GM19467 (cell line): ENCODE measurements around the gene WWC2.
"Not testable (repeated sequence)": the region's sequence is repeated elsewhere in the genome, so short reads cannot be mapped to it uniquely, and the experiment has no call there.

Experiments
- ATAC-seq: cut with Tn5 transposase; IDR thresholded peaks from one replicate; pipeline ENCODE4 v1.9.1; 2021; ENCODE audit warnings: mild to moderate bottlenecking, moderate library complexity; ENCODE audit not compliant: unreplicated experiment

Gene WWC2

DNA sequence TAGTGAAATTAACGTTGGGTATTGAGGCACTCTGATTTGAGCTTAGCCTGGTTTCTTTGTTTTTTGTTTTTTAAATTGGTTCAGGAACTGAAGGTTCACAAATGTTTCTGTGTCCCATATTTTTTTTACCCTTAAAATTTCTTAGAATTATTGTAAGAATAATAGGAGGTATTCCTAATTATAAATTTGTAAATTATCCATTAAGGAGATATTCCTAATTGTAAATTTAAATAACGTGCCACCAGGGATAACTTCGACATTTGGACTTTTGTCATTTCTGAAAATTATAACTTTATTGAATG is 1.2 kb downstream of the WWC2 start:
- ATAC-seq = no peak

DNA sequence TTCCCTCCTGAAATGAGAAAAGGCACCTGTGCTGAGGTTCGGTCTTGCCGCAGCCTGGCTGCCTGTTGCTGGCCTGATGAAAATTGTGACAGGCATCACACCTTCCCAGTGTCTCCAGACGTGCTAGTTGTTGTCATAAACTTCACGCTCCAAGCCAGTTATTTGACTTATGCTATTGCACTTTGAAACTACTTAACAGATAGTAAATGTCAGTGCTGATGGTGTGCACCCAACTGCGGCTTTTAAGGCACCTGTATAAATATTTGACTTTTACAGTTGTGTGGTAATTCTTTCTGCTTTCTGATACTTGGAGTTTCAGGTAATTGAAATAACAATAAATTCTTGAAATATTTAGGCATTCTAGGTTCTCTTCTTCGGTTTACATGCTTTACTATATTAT is 1.8 kb downstream of the WWC2 start:
- no peak for ATAC-seq

DNA sequence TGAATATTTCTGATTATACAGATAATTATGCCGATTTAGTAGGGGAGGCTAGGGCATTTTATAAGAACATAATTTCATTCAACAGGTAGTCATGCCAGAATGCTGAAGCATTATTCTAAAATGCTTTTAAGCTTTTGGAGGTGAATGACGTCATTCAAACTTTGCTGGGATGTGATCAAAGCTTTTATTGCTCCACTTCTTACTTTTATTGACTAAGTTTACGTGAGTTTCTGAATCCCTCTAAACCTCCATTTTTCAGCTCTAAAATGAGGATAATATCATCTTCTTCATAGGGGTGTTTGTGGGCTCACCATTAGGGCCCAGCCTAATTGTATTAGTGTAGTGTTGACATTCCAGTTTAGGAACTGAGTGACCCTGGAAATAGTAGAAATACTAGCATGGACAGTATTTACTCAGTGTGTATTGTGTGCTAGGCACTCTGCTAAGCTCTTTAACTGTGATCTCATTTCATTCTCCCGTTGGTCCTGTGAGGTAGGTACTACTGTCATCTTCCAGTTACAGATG is 3.0 kb downstream of the WWC2 start:
- ATAC-seq = no peak

DNA sequence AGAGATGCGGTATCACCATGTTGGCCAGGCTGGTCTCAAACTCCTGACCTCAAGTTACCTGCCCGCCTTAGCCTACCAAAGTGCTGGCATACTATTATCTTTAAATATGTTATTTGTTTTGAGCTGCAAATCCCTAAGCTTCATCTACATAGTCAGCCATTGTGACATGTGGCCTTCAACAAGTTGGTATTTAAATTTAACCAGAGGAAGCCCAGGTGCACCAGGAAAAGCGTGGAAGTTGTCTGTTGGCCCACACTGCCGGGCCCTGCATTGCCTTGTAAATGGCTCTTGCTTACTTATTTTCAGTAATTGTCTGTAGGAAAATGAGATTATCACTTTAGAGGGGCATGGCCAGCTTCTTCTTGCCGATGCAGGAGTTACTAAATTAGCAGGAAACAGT is 6.0 kb downstream of the WWC2 start:
- no peak for ATAC-seq

DNA sequence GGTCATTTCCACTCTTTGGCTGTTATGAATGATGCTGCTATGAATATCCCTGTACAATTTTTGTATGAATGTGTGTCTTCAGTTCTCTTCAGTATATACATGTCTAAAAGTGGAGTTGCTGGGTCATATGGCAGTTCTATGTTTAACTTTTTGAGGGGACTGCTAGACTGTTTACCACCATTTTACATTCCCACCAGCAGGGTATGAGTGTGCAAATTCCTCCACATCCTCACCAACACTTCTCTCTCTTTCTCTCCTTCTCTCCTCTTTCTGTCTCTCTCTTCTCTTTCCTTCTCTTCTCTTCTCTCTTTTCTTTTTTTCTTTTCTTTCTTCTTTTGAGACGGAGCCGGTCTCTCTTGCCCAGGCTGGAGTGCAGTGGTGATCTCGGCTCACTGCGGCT is 7.8 kb downstream of the WWC2 start:
- ATAC-seq = no peak

DNA sequence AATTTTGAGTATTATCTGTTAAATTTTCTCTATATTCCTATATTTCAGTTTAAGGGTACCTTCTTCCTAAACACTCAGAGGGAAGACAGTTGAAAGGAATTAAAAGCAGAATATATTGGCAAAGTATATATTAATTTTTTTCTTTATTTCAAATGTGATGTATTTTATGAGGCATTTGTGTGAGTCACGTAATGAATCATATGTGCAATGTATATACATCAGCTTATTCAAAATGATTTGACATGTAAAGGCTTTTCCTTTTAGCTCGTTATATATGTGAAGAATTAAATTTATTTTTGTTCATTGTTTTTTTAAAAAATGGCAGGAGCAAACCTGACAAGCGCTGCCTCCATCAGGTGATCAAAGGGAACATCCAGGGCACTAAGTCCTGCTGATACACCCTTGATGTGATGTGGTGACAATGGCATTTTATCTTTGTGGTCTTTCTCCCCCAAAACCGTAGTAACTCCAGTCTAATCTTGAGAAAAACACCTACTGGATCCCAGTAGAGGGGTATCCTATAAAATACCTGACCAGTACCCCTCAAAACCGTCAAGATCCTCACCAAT is 8.9 kb downstream of the WWC2 start:
- no peak for ATAC-seq

DNA sequence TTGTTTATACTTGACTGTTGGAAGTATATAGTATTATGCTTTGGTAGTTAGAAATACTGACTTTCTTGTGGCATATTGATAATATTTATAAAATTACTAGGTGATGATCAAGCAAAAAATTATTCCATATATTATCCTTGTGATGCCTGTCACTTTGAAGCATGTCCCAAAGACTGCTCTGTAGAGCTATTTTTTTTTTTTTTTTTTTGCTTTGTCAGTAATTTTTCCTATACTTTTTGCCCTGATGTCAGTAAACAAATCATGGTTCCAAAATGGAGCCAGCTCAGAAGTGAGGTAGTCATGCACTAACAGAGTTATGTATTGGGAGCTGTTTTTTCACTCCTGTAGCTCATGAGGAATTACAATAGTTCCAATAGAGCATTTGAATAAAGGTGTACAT is 11.2 kb downstream of the WWC2 start:
- no peak for ATAC-seq

DNA sequence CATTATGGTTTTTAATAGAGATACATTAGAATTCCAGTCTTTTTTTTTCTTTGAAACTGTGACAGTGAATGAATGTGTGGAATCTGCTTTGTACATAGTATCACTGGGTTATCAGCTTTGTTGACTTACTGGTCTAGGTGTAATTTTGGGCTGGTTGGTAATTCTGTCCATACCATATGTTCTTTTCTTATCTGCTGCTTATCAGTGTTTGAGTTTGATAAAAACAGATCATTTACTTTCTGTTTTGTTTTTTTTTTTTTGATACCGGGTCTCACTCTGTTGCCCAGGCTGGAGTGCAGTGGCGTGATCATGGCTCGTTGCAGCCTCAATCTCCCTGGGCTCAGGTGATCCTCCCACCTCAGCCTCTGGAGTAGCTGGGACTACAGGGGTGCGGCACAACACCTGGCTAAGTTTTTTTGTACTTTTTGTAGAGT is 12.4 kb downstream of the WWC2 start:
- ATAC-seq = no peak

DNA sequence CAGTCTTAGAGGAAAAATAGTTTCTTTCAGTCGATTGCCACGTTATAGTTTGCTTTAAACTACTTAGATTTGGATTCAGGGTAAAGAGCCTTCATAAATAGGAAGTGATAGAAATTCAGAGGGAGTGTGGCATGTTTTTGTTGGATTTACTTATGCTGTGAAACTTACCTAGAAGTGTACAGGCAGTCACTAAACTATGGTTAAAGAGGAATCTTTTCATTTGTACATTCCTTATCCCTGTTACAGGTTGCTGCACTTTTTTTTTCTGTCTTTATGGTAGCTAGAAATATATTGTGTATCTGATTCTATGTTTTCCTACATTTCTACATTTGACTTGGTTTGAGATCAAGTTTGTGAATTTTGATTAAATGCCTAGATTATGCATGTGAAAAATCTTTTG is 19.1 kb downstream of the WWC2 start:
- ATAC-seq = no peak

DNA sequence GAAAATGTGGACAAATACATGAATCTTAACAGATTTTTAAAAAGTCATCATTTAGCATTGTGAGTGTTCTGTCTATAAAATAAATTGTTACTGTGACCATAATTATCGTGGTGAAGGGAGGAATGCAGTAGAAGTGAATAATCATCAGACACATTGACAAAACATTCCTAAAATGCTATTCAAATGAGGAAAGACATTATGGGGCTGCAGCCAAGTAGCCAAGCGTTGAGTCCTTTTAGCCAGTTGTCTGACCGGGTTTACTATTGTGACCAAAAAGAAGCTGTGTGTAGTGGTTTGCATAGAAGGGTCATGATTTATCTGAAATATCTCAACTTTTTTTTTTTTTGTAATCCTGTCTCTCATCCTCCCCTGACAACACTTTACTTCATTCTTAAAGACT is 19.5 kb downstream of the WWC2 start:
- no peak for ATAC-seq

DNA sequence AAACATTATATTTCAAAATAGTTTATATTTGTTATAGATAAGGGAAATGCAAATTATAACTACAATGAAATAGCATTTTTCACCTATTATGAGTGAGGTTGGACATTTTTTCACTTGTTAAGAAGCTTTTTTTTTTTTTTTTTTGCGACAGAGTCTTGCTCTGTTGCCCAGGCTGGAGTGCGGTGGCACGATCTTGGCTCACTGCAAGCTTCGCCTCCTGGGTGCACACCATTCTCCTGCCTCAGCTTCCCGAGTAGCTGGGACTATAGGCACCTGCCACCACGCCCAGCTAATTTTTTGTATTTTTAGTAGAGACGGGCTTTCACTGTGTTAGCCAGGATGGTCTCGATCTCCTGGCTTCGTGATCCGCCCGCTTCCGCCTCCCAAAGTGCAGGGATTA is 22.6 kb downstream of the WWC2 start:
- ATAC-seq = not testable (repeated sequence)

DNA sequence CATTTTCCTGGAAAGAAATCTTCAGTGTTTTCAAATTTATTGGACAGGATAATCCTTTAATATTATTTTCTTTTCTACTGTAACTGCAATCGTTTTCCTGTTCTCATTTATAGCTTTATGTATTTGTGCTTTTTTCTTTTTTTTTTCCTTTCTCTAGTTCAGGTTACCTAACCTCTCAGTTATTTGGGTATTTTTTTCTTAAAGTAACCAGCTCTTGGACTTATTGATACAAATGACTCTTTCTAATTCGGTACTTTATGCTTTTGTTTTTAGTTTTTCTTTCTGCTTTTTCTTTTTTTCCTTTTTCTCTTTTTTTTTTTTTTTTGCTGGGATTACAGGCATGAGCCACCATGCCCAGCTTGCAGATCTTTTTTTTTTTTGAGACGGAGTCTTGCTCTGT is 25.2 kb downstream of the WWC2 start:
- no peak for ATAC-seq

DNA sequence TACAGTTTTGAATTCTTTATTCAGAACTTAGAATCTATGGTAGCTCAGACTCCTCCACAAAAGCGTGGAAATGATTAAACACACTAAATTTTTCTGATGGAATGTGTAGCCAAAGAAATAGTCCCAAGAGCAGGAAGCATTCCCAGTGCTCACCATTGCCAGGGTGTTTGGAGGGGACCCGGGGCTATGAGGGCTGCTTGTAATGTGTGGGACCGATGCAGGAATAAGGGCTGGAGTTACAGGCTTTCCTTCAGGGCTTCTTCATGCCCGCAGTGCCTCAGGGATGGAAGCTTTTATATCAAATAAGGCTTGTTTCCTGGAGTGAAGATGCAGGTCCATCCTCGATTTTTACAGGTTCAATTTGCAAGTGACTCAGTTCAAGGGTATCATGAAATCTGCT is 25.8 kb downstream of the WWC2 start:
- ATAC-seq = no peak

DNA sequence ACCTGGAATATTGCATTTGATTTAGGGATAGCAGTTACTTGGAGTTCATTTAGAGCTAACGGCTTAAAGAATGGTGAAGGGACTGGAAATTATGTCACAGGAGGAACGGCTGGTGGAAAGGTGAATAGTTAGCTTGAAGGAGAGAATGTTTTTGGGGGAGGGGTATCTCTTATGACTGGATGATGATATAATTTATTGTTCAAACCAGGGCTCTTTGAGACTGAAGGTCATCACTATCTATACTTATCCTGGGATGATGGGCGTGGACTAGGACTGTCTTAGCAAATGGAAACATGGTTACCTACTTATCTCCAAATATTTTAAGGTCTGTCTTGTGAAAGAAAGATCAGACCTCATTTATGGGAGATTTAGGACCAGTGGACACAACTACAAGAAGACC is 30.1 kb downstream of the WWC2 start:
- ATAC-seq = no peak

DNA sequence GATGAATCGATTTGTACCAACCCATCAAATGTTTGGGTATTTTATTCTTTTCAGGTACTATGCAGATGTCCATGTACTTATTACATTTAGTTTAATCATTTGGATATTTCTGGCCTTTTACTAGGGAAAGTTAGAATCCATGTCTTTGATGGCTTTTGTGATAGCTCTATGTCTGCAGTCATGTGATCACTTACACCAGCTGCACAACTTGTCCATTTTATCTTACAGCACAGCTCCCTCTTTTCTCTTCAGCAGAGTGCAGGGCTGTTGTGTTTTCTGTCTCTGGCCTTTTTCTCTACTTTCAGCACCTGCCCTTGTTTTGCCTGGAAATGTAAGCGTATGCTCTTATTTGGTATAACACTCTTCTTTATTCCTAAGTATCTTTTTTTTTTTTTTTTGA is 30.6 kb downstream of the WWC2 start:
- no peak for ATAC-seq

DNA sequence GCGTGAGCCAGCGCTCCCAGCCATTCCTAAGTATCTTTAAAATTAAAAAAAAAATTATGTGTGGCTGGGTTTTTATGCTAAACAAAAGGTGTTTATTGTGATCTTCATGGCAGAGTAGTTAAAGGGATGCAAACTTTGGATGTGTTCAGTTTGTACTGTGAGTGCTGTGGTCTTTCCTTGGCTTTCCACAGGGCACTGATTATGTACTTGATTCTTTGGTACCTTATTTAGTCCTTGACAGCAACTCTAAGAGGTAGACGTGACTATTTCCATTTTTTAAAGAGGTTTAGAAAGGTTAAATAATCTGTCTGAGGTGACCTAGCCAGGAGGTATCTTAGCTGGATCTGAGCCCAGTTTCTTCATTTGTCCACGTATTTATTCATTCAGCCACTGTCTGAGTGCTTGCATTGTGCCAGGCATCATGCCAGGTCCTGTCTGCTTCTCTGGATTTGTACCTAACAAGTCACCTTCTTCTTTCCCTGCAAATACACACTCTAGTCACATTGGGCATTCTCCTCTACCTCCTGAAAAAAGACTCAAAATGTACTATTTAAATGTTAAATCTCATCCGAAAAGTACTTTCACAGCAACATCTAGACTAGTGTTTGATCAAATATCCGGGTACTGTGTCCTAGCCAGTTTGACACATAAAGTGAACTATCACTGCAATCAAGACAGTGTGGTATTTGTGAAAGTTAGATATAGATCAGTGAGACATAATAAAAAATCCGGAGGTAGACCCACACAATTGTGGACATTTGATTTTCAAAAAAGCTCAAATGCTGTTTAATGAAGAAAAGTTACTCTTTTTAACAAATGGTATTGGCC is 31.5 kb downstream of the WWC2 start:
- no peak for ATAC-seq

DNA sequence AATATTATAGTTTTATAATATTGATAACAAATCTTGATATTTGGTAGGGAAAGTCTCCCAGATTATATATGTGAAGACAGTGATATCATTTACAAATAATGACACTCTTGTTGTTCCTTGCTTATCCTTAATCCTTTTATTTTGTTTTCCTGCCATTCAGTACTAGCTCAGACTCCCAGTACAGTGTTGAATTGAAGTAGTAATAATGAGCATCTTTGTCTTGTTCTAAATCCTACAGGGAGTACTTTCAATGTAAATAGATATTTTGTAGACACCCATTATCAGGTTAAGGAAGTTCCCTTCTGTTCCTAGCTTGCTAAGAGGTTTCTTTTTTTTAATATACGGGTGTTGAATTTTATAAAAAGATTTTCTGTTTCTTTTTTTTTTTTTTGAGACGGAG is 33.0 kb downstream of the WWC2 start:
- no peak for ATAC-seq

DNA sequence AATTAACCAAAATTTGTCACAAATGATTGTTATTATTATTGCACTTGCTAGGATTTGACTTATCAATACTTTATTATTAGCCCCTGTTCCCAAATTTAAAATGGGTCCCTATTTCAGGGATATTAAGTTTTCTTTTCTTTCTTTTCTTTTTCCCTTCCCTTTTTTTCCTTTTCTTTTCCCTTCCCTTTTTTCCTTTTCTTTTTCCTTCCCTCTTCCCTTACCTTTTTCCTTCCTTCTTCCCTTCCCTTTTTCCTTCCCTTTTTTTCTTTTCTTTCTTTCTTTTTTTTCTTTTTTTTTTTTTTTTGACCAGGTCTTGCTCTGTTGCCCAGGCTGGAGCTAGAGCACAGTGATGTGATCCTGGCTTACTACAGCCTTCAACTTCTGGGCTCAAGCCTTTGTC is 33.8 kb downstream of the WWC2 start:
- no peak for ATAC-seq

DNA sequence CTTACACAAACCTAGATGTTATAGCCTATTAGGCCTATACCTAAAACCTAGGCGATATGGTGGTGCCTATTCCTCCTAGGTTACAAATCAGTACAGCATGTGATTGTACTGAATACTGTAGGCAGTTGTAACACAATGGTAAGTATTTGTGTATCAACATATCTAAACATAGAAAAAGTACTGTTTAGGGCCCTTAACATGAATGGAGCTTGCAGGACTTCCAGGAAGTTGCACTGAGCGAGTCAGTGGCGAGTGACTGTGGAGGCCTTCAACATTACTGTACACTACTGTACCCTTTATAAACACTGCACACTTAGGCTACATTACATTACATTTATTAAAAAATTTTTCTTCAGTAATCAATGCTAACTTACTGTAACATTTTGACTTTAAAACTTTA is 37.8 kb downstream of the WWC2 start:
- no peak for ATAC-seq

DNA sequence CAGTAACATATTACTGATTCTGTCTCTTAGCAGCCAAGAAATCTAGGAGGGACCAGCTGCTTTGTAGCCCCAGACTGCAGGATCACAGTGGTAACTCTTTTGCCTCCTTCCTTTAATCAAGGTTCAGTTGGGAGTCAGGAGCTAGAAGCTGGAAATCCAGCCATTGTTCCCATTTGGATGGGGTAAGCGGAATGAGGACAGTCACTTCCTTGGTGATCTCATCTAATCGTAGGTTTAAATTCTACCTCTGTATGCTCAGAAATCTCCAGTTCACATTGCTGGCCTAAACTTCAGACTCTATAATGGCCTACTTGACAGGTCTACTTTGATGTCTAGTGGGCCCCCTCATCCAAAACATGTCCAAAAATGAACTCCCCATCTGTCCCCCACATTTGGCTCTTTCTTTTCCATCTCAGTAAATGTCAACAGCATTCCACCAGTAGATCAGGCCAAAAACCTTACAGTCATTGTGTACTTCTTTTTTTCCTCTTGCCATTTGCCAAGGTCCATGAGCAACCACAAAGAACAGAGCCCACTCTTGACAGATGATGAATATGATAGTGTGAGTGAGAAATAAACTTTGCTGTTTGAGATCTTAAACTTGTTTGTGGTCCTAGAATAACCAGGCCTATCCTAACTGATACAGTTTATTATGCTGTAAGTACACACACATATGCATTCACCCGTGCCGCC is 40.1 kb downstream of the WWC2 start:
- ATAC-seq = no peak

DNA sequence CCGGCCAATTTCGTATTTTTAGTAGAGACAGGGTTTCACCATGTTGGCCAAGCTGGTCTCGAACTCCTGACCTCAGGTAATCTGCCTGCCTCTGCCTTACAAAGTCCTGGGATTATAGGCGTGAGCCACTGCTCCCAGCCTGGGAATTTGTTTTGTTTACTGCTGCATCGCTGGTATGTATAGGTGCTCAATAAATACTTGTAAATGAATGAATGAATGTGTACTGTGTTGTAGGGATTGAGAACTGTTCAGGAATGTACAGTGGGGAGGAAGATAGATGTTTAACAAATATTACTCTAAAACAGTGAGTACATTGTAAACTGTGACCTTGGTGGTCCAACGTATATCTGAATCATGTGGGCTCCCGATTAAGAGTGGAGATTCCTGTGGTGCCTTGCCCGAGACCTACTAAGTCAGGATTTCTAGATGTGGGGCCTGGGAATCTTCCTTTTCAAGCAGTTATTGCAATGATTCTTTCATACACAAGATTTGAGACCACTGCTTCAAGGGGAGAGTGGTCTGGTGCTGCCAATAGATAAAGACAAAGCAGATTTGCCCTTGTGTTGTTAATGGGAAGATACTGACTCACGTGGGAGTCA is 41.0 kb downstream of the WWC2 start:
- no peak for ATAC-seq

DNA sequence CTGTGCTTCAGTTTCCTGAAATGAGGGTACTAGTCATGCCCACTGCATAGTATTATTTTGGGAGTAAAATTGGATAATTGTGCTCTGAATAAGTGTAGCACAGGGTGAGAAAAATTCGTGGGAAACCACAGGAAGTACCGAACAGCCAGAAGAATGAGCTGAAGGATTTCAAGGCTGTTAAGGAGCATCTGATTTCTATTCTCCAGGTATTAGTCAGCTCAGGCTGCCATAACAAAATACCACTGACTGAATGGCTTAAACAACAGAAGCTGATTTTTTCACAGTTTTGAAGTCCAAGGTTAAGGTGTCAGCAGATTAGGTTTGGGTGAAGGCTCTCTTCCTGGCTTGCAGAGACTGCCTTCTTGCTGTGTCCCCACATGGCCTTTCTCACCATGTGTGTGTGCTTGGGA is 41.9 kb downstream of the WWC2 start:
- no peak for ATAC-seq
